Measurements from ENCODE around the gene PGBD1.

Gene PGBD1

GRCh38 chr6:28257042-28257441 lies 24.3 kb upstream of the PGBD1 start:
- Histone ChIP-seq H3K27me3 (ENCODE audit: insufficient read depth, low read length) (no peaks in the 10 kb centered on the region), H3K36me3 (ENCODE audit: insufficient read depth, low read length) (no peaks in the 10 kb centered on the region), H2AFZ (ENCODE audit: low read depth, low read length) (no peak overlapping the region), H3K4me1 (ENCODE audit: insufficient read depth, low read length) (peaks cover 7% of the 10 kb centered on the region), H3K9me3 (ENCODE audit: low read length) (no peaks in the 10 kb centered on the region), H3K4me3 (ENCODE audit: low read length) (no peak overlapping the region)

- H3K27me3 ChIP-seq (ENCODE audit: insufficient read depth, low read length) = no peaks in the 10 kb centered on the region
- no peak within 1 kb of the TSS for H3K4me3 ChIP-seq (ENCODE audit: low read length)
- no peaks in the 10 kb centered on the region for H3K4me1 ChIP-seq (ENCODE audit: insufficient read depth, low read length)
- no peak within 1 kb of the TSS for H2AFZ ChIP-seq (ENCODE audit: low read depth, low read length)
- no peaks in the 10 kb centered on the region for H3K9me3 ChIP-seq (ENCODE audit: low read length)
- H3K36me3 ChIP-seq (ENCODE audit: insufficient read depth, low read length) = no peaks in the 10 kb centered on the region
Measured at GRCh38 chr6:28258877-28259777, 22.2 kb upstream of the PGBD1 start, which contains the start of gene NKAPL. TSS of gene NKAPL (plus strand) at chr6:28259297. CDS start at chr6:28259372, 75 bp downstream.

- no peaks in the 10 kb centered on the region for H3K36me3 ChIP-seq (ENCODE audit: insufficient read depth, low read length)
- H3K27me3 ChIP-seq (ENCODE audit: insufficient read depth, low read length) = no peaks in the 10 kb centered on the region
Measured at GRCh38 chr6:28263922-28264321, 17.4 kb upstream of the PGBD1 start.

GRCh38 chr6:28264834-28265401 lies 16.5 kb upstream of the PGBD1 start:
- H3K4me1 ChIP-seq (ENCODE audit: insufficient read depth, low read length) = peaks cover 14% of the 10 kb centered on the region
- H3K36me3 ChIP-seq (ENCODE audit: insufficient read depth, low read length) = no peaks in the 10 kb centered on the region
- no peaks in the 10 kb centered on the region for H3K27me3 ChIP-seq (ENCODE audit: insufficient read depth, low read length)
- H2AFZ ChIP-seq (ENCODE audit: low read depth, low read length) = no peak overlapping the region
- no peak overlapping the region for H3K4me3 ChIP-seq (ENCODE audit: low read length)
- H3K9me3 ChIP-seq (ENCODE audit: low read length) = no peaks in the 10 kb centered on the region

More at GRCh38 chr6:28263922-28264321, 17.4 kb upstream of the PGBD1 start:
- Histone ChIP-seq H3K4me1 (ENCODE audit: insufficient read depth, low read length) (peaks cover 14% of the 10 kb centered on the region), H3K4me3 (ENCODE audit: low read length) (no peak overlapping the region), H3K9me3 (ENCODE audit: low read length) (no peaks in the 10 kb centered on the region), H2AFZ (ENCODE audit: low read depth, low read length) (no peak overlapping the region)

- no peaks in the 10 kb centered on the region for H3K9me3 ChIP-seq (ENCODE audit: low read length)
- peak overlapping the region; percentile 86 for H2AFZ ChIP-seq (ENCODE audit: low read depth, low read length)
- peak overlapping the region; percentile 89 for H3K4me3 ChIP-seq (ENCODE audit: low read length)
- peaks cover 14% of the 10 kb centered on the region for H3K4me1 ChIP-seq (ENCODE audit: insufficient read depth, low read length)
- no peaks in the 10 kb centered on the region for H3K27me3 ChIP-seq (ENCODE audit: insufficient read depth, low read length)
- H3K36me3 ChIP-seq (ENCODE audit: insufficient read depth, low read length) = peaks cover 6% of the 10 kb centered on the region
Measured at GRCh38 chr6:28266563-28266961, 14.8 kb upstream of the PGBD1 start.

GRCh38 chr6:28266962-28267694 lies 14.2 kb upstream of the PGBD1 start, which contains the start of gene ZSCAN26:
TSS of gene ZSCAN26 (plus strand) at chr6:28267143. CDS start at chr6:28271920, 4,777 bp downstream.
- Histone ChIP-seq H3K4me1 (ENCODE audit: insufficient read depth, low read length) (peaks cover 14% of the 10 kb centered on the region), H2AFZ (ENCODE audit: low read depth, low read length) (peak within 1 kb of the TSS; percentile 86), H3K36me3 (ENCODE audit: insufficient read depth, low read length) (peaks cover 12% of the 10 kb centered on the region), H3K9me3 (ENCODE audit: low read length) (no peaks in the 10 kb centered on the region), H3K27me3 (ENCODE audit: insufficient read depth, low read length) (no peaks in the 10 kb centered on the region), H3K4me3 (ENCODE audit: low read length) (peak within 1 kb of the TSS; percentile 89)

- peaks cover 17% of the 10 kb centered on the region for H3K36me3 ChIP-seq (ENCODE audit: insufficient read depth, low read length)
- H2AFZ ChIP-seq (ENCODE audit: low read depth, low read length) = peak overlapping the region; percentile 86
- peaks cover 14% of the 10 kb centered on the region for H3K4me1 ChIP-seq (ENCODE audit: insufficient read depth, low read length)
- peak overlapping the region; percentile 89 for H3K4me3 ChIP-seq (ENCODE audit: low read length)
- H3K9me3 ChIP-seq (ENCODE audit: low read length) = no peaks in the 10 kb centered on the region
- H3K27me3 ChIP-seq (ENCODE audit: insufficient read depth, low read length) = no peaks in the 10 kb centered on the region
Measured at GRCh38 chr6:28267695-28268059, 13.7 kb upstream of the PGBD1 start.

GRCh38 chr6:28269492-28269891 lies 11.9 kb upstream of the PGBD1 start:
- H3K36me3 ChIP-seq (ENCODE audit: insufficient read depth, low read length) = peaks cover 31% of the 10 kb centered on the region
- H3K27me3 ChIP-seq (ENCODE audit: insufficient read depth, low read length) = no peaks in the 10 kb centered on the region
- no peak overlapping the region for H3K4me3 ChIP-seq (ENCODE audit: low read length)
- H3K9me3 ChIP-seq (ENCODE audit: low read length) = no peaks in the 10 kb centered on the region
- no peak overlapping the region for H2AFZ ChIP-seq (ENCODE audit: low read depth, low read length)
- peaks cover 14% of the 10 kb centered on the region for H3K4me1 ChIP-seq (ENCODE audit: insufficient read depth, low read length)

- Histone ChIP-seq H2AFZ (ENCODE audit: low read depth, low read length) (no peak overlapping the region), H3K27me3 (ENCODE audit: insufficient read depth, low read length) (no peaks in the 10 kb centered on the region), H3K9me3 (ENCODE audit: low read length) (no peaks in the 10 kb centered on the region), H3K36me3 (ENCODE audit: insufficient read depth, low read length) (peaks cover 62% of the 10 kb centered on the region), H3K4me1 (ENCODE audit: insufficient read depth, low read length) (no peaks in the 10 kb centered on the region), H3K4me3 (ENCODE audit: low read length) (no peak overlapping the region)
Measured at GRCh38 chr6:28274888-28275287, 6.5 kb upstream of the PGBD1 start.

- Histone ChIP-seq H3K9me3 (ENCODE audit: low read length) (no peaks in the 10 kb centered on the region), H3K36me3 (ENCODE audit: insufficient read depth, low read length) (peaks cover 44% of the 10 kb centered on the region), H3K27me3 (ENCODE audit: insufficient read depth, low read length) (no peaks in the 10 kb centered on the region), H2AFZ (ENCODE audit: low read depth, low read length) (no peak overlapping the region), H3K4me1 (ENCODE audit: insufficient read depth, low read length) (peaks cover 4% of the 10 kb centered on the region), H3K4me3 (ENCODE audit: low read length) (no peak overlapping the region)
Measured at GRCh38 chr6:28277746-28278145, 3.6 kb upstream of the PGBD1 start.

GRCh38 chr6:28280595-28281287 lies 631 bp upstream of the PGBD1 start:
- H3K9me3 ChIP-seq (ENCODE audit: low read length) = no peaks in the 10 kb centered on the region
- peaks cover 39% of the 10 kb centered on the region for H3K36me3 ChIP-seq (ENCODE audit: insufficient read depth, low read length)
- H3K4me1 ChIP-seq (ENCODE audit: insufficient read depth, low read length) = peaks cover 6% of the 10 kb centered on the region
- H2AFZ ChIP-seq (ENCODE audit: low read depth, low read length) = peak overlapping the region; percentile 82
- H3K4me3 ChIP-seq (ENCODE audit: low read length) = peak overlapping the region; percentile 79
- no peaks in the 10 kb centered on the region for H3K27me3 ChIP-seq (ENCODE audit: insufficient read depth, low read length)

GRCh38 chr6:28282926-28283325 lies 1.6 kb downstream of the PGBD1 start:
- H3K4me1 ChIP-seq (ENCODE audit: insufficient read depth, low read length) = peaks cover 6% of the 10 kb centered on the region
- no peaks in the 10 kb centered on the region for H3K27me3 ChIP-seq (ENCODE audit: insufficient read depth, low read length)
- H3K4me3 ChIP-seq (ENCODE audit: low read length) = peak overlapping the region; percentile 79
- peaks cover 38% of the 10 kb centered on the region for H3K36me3 ChIP-seq (ENCODE audit: insufficient read depth, low read length)
- no peaks in the 10 kb centered on the region for H3K9me3 ChIP-seq (ENCODE audit: low read length)
- no peak overlapping the region for H2AFZ ChIP-seq (ENCODE audit: low read depth, low read length)

Measured in neuron (in vitro differentiated cells).